CD4-positive, alpha-beta T cell (primary cell): Measurements from ENCODE around the gene RYR3. TPM values are rescaled to one million over a fixed set of nuclear protein-coding genes. Genes with fewer than 3 reads are reported as not detected.

Source experiments
- ATAC-seq: fragments of 200-7000 bp; cut with Tn5 transposase; one replicate; pipeline ENCODE4 v1.10.0; 2022; ENCODE audit warnings: mild to moderate bottlenecking; ENCODE audit not compliant: poor library complexity
- CTCF ChIA-PET: fragments of 350-600 bp; sonication (Branson Sonifier 250); formaldehyde crosslinking; loops from one replicate; lab custom pipeline; 2021; ENCODE audit warnings: antibody characterized with exemption, inconsistent platforms; lab: Charles Lee
- POLR2A ChIA-PET: fragments of 350-600 bp; sonication (Branson Sonifier 250); formaldehyde crosslinking; loops from one replicate; lab custom pipeline; 2021; ENCODE audit warnings: antibody characterized with exemption, inconsistent platforms; lab: Charles Lee
- DNase-seq, 14 experiments: peaks; one replicate each; pipeline ENCODE4 v3.0.0-alpha.2; 2013 to 2020; ENCODE audit warnings: mixed read lengths in 2 of 14
- H3K27ac ChIP-seq, 2 donors: one replicate each; pipeline versions ENCODE4 v1.5.1 to v1.7.0; 2013; ENCODE audit warnings: low read length in 2 of 2, low read depth in 1 of 2, mild to moderate bottlenecking in 1 of 2
- H3K27me3 ChIP-seq, 2 experiments: 1 replicate in 1 of 2; 2 replicates in 1 of 2; pipeline versions ENCODE4 v1.6.1 to v1.7.0; 2013; ENCODE audit warnings: low read length in 2 of 2, control low read depth in 1 of 2, mild to moderate bottlenecking in 1 of 2, moderate library complexity in 1 of 2; ENCODE audit not compliant: insufficient read depth in 2 of 2, control insufficient read depth in 1 of 2
- H3K36me3 ChIP-seq: one replicate; pipeline ENCODE4 v1.6.1; 2013; ENCODE audit warnings: low read length, control low read depth; ENCODE audit not compliant: insufficient read depth
- H3K4me1 ChIP-seq: one replicate; pipeline ENCODE4 v1.6.1; 2013; ENCODE audit warnings: low read length, control low read depth; ENCODE audit not compliant: insufficient read depth
- H3K4me3 ChIP-seq: one replicate; pipeline ENCODE4 v1.5.1; 2013; ENCODE audit warnings: mild to moderate bottlenecking, low read length, moderate library complexity
- H3K9me3 ChIP-seq, 2 experiments: 1 replicate in 1 of 2; 2 replicates in 1 of 2; pipeline versions ENCODE4 v1.6.1 to v1.7.0; 2013; ENCODE audit warnings: low read length in 2 of 2, mild to moderate bottlenecking in 2 of 2, control low read depth in 1 of 2, moderate library complexity in 1 of 2; ENCODE audit not compliant: control insufficient read depth in 1 of 2, insufficient read depth in 1 of 2
- H3K27ac Mint-ChIP-seq: one replicate; pipeline ENCODE4 v1.8.0; 2020; ENCODE audit warnings: mixed read lengths
- H3K27me3 Mint-ChIP-seq: one replicate; pipeline ENCODE4 v1.8.0; 2021; ENCODE audit warnings: mixed read lengths
- H3K36me3 Mint-ChIP-seq: one replicate; pipeline ENCODE4 v1.8.0; 2021; ENCODE audit warnings: low read depth, mixed read lengths
- H3K4me1 Mint-ChIP-seq: one replicate; pipeline ENCODE4 v1.8.0; 2021; ENCODE audit warnings: low read depth, mixed read lengths
- H3K4me3 Mint-ChIP-seq: one replicate; pipeline ENCODE4 v1.8.0; 2020; ENCODE audit warnings: mild to moderate bottlenecking, mixed read lengths
- H3K9me3 Mint-ChIP-seq: one replicate; pipeline ENCODE4 v1.8.0; 2020; ENCODE audit warnings: mixed read lengths
- intact Hi-C, 2 experiments: fragments of 100-400 bp; cut with DNase I in 1 of 2; cut with micrococcal nuclease in 1 of 2; formaldehyde crosslinking; loops; one replicate each; pipeline versions ENCODE4 v1.15.1 to v1.9.0; 2023 to 2025; cut with DNase I, micrococcal nuclease
- total RNA-seq, 174 experiments: library from RNA in 2 of 174; stranded (reverse) in 2 of 174; gene quantifications; one replicate each; pipeline ENCODE4 v1.2.3 and lab custom pipeline; 2021 to 2026
- TF ChIP-seq, protein P1 (sequence below): fragments of 200-600 bp; IDR thresholded peaks from one replicate; pipeline ENCODE4 v1.8.0; 2022; ENCODE audit warnings: antibody characterized with exemption, mild to moderate bottlenecking

Gene RYR3
- total RNA-seq, 2 experiments from 2014 or later = not detected

DNA sequence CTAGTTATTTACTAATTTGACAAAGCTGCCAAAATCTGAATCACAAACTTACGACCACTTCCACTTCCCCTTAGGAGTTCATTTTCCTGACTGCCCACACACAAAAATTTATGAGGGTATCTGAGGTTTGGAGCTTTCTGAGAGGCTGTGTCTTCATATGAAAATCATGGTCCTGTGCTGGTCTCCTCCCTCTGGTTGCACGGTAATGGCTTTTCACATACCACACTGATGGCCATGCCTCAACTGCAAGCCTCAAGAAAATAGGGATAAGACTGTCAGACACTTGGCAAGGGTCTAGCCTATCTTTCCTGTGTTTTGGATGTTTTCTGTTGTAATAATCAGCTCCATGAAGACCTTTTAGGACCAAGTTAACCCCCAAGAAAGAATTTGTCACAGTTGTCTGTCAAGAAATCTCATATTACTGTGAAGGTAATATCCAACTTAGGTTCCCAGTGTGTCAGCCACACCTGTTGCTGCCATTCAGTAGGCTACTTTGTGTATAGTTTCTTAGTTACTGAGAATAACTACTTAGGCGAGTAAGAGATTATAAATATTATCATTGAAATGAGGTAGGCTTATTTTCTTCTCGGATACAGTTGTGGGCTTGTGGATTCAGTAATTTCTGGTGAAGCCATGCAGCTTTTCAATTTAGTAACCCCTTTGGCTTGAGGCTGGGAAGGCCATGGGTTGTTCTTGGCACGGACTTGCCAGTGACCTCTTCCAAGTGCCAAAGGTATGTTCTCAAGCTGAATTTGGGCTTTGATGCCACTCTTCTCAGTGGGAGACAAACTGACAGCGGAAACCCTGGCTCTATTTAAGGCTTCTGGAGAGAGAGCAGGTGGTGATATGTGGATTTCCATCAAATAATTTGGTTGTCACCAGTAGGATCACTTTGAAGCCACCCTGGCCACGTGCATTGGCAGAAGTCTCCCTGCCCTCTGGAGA, 101.1 kb downstream of the RYR3 start:
- Mint-ChIP-seq H3K36me3 (no peaks in the 10 kb centered on the region), H3K4me1 (no peaks in the 10 kb centered on the region), H3K27ac (no peak overlapping the region), H3K27me3 (peaks cover 3% of the 10 kb centered on the region), H3K9me3 (peaks cover 2% of the 10 kb centered on the region), H3K4me3 (no peak overlapping the region)
- Histone ChIP-seq H3K4me3 (no peak overlapping the region), H3K4me1 (no peaks in the 10 kb centered on the region), H3K27ac (no peak overlapping the region), H3K9me3 (peaks cover 0 to 5% of the 10 kb centered on the region in 2 experiments), H3K36me3 (no peaks in the 10 kb centered on the region), H3K27me3 (no peaks in the 10 kb centered on the region)
- ATAC-seq (no peak), DNase-seq (no peak)
- ChIA-PET POLR2A (no interaction called here), CTCF (interaction anchor here (0.6 kb wide), 1 partner anchor 200 kb away, joined by 3 read pairs; no protein-coding TSS in a partner anchor)
- TF ChIP-seq, protein P1, sequence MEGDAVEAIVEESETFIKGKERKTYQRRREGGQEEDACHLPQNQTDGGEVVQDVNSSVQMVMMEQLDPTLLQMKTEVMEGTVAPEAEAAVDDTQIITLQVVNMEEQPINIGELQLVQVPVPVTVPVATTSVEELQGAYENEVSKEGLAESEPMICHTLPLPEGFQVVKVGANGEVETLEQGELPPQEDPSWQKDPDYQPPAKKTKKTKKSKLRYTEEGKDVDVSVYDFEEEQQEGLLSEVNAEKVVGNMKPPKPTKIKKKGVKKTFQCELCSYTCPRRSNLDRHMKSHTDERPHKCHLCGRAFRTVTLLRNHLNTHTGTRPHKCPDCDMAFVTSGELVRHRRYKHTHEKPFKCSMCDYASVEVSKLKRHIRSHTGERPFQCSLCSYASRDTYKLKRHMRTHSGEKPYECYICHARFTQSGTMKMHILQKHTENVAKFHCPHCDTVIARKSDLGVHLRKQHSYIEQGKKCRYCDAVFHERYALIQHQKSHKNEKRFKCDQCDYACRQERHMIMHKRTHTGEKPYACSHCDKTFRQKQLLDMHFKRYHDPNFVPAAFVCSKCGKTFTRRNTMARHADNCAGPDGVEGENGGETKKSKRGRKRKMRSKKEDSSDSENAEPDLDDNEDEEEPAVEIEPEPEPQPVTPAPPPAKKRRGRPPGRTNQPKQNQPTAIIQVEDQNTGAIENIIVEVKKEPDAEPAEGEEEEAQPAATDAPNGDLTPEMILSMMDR = no peak
- intact Hi-C loops = no loop called here

DNA sequence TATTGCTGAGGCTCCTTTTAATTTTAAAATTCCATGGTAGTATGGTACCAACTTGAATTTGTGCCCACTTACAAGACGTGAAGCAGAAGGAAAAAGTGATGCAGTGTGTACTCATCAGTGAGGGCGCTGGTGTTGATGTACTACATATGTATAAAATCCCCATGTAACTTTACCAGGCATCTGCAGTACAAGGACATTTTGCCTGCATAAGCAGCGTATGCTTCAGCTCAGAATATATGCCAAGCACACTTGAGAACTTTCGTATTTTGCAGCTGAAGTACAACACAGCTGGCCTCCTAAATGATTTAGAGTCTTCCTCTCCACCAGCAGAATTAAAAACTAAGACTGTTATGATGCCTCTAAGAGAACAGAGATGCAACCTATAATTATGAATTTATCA, 108.9 kb downstream of the RYR3 start:
- no peak for DNase-seq
- H3K27me3 Mint-ChIP-seq = peaks cover 30% of the 10 kb centered on the region
- H3K9me3 Mint-ChIP-seq = no peaks in the 10 kb centered on the region
- Histone ChIP-seq H3K27ac (no peak overlapping the region), H3K27me3 (peaks cover 0 to 6% of the 10 kb centered on the region in 2 experiments), H3K9me3 (peaks cover 0 to 2% of the 10 kb centered on the region in 2 experiments), H3K36me3 (no peaks in the 10 kb centered on the region), H3K4me3 (no peak overlapping the region), H3K4me1 (no peaks in the 10 kb centered on the region)
- no peak overlapping the region for H3K27ac Mint-ChIP-seq
- ATAC-seq = no peak
- H3K4me3 Mint-ChIP-seq = no peak overlapping the region
- no peaks in the 10 kb centered on the region for H3K36me3 Mint-ChIP-seq
- intact Hi-C loops = no loop called here
- TF ChIP-seq, protein P1 = no peak
- H3K4me1 Mint-ChIP-seq = no peaks in the 10 kb centered on the region
- ChIA-PET CTCF (no interaction called here), POLR2A (no interaction called here)

DNA sequence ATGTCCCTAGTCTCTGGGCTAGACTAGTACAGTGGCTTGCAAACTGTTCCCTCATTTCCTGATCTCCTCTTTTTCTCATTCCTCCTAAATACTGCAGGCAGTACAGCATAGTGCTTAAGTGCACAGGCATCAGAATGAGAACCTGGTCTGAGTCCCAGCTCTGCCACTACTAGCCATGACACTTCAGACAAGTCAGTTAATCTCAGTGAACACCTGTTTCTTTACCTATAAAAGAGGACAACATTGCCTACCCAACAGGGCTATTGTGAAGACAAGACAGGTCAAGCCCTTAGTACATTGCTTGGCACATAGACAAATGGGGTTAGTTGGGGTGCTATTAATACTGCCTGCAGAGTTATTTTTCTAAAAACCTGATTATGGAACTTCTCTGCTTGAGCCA, 113.3 kb downstream of the RYR3 start:
- no peaks in the 10 kb centered on the region for H3K4me1 Mint-ChIP-seq
- H3K9me3 Mint-ChIP-seq = no peaks in the 10 kb centered on the region
- H3K27me3 Mint-ChIP-seq = peaks cover 13% of the 10 kb centered on the region
- Histone ChIP-seq H3K4me1 (no peaks in the 10 kb centered on the region), H3K27ac (no peak overlapping the region), H3K27me3 (no peaks in the 10 kb centered on the region), H3K36me3 (no peaks in the 10 kb centered on the region), H3K9me3 (no peaks in the 10 kb centered on the region), H3K4me3 (no peak overlapping the region)
- POLR2A ChIA-PET = no interaction called here
- H3K27ac Mint-ChIP-seq = no peak overlapping the region
- H3K36me3 Mint-ChIP-seq = no peaks in the 10 kb centered on the region
- ATAC-seq (no peak), DNase-seq (no peak)
- TF ChIP-seq, protein P1 = no peak
- no peak overlapping the region for H3K4me3 Mint-ChIP-seq
- intact Hi-C loops = no loop called here
- CTCF ChIA-PET = no interaction called here
